Sigmoid colon (tissue), 4 donors: ENCODE results near the gene CD58.

ENCODE experiments used
- CTCF ChIP-seq, 4 experiments: fragments of 450-650 bp in 3 of 4; fragments of 200-600 bp in 1 of 4; IDR thresholded peaks; one replicate each; pipeline ENCODE4 v1.5.1; 2016 to 2019; ENCODE audit warnings: antibody characterized with exemption in 4 of 4, mild to moderate bottlenecking in 3 of 4, moderate library complexity in 2 of 4
- POLR2AphosphoS5 ChIP-seq, 4 donors: sonication (generic); formaldehyde crosslinking; IDR thresholded peaks; one replicate each; pipeline ENCODE4 v1.6.1; 2017; ENCODE audit warnings: antibody characterized with exemption in 4 of 4

- TF ChIP-seq CTCF (IDR thresholded peaks at IDR 0.05), result no peak
- peak in 2 of 4 donors; percentile 9 to 26 for TF ChIP-seq POLR2AphosphoS5 (IDR thresholded peaks at IDR 0.05)
These were observed 14.4 kb downstream of the CD58 start for GRCh38 chr1:116556289-116557006.
